NCI-H524 (cell line): ENCODE results near the gene MAZ.

Experiments used
- DNase-seq, 2 experiments: peaks; one replicate each; lab custom pipeline; 2025; lab: John Stamatoyannopoulos, UW

MAZ gene

DNA sequence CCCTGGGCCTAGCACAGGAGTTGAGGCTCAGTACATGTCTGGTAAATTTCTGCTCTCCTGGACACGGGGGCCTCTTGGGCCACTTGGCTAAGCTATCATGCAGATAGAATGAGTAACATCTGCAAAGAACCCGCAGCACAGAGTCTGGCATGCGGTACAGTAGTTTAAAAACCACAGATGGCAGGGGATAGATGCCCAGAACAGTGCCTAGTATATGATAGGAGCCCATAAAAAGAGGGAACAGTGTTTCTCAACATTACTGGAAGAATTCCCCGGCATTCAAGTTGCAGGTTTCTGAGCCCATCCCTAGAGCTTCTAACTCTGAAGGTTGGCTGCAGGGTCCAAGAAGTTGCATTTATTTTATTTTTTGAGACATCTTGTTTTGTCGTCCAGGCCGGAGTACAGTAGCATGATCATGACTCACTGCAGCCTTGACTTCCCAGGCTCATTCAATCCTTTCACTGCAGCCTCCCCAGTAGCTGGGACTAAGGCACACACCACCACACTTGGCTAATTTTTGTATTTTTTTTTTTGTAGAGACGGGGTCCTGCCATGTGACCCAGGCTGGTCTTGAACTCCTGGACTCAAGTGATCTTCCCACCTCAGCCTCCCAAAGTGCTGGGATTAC, 50.9 kb downstream of the MAZ start:
- no peak for DNase-seq

DNA sequence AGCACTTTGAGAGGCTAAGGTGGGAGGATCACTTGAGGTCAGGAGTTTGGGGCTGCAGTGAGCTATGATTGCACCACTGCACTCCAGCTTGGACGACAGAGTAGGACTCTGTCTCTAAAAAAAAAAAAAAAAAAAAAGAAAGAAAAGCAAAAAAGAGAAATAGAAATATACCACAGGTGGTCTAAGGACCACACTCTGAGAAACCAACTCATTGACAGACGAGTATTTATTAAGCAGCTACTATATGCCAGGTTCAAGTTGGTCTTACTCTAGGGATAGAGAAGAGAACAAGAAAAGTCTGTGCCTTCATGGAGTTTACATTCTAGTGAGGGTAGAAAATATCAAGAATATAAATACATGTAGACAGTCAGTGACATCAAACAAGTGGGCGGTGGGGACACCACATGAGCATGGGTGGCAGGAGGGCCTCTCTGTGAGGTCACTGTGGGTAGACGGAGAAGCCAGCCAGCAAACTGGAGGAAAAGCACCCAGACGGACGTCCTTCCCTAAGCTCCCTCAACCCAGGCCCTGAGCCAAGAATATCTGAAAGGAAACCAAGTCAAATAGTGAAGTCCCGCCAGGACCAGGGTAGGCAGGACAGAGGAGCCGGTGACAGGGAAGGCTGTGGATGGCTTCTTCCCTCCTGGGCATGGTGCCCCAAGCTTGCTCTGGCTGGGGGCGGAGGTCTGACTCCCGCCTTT, 52.0 kb downstream of the MAZ start:
- DNase-seq = no peak

DNA sequence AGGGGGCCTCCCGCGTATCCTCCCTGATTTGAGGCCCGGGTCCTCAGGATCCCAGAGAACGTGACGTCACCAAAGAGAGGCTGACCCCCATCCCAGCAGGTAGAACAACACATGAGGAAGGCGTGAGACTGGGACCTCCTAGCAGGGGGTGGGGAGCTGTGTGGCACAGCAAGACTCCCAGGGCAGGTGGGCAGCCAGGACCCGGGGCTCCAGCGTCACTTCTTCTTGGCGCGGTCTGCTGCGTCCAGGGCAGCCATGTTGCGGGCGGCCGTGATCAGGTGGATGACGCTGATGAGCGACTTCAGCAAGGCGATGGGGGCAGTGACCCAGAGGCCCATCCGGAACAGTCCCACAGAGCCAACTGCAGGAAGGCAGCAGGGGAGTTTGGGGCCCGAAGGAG, 52.6 kb downstream of the MAZ start:
- DNase-seq = no peak

DNA sequence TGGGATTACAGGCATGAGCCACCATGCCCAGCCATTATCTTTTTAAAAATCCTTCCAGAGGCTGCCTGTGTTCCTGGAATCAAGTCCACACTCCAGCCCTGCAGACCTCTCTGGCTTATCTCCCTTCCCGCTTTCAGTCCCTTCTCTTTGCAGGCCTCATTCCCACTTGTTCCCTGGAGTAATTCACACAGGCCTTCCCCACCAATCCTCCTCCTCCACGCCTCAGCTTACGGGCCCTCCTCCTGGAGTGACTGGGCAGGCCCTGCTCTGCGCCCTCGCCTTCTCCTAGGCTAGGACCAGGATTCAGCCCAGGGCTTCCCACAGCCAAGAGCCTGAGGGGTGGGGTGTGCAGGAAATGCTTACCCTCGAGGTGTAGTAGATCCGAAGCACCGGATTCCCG, 53.9 kb downstream of the MAZ start:
- no peak for DNase-seq
